Panc1 (cell line): Measurements from ENCODE around the gene ZBTB9. TPM values are rescaled to one million over a fixed set of nuclear protein-coding genes. Genes with fewer than 3 reads are reported as not detected.

Experiments
- ATAC-seq: fragments of 200-7000 bp; cut with Tn5 transposase; 2 replicates; pipeline ENCODE4 v1.9.1; 2020; ENCODE audit warnings: mild to moderate bottlenecking, moderate library complexity
- BruUV-seq: library from RNA; stranded (reverse); fragments of 400-500 nt; replicated peaks from 2 replicates; lab custom pipeline; 2021; lab: Mats Ljungman, UMichigan
- CTCF ChIA-PET: fragments of 300-600 bp; sonication (Branson Sonifier 250); formaldehyde crosslinking; loops from one replicate; lab custom pipeline; 2022; ENCODE audit warnings: antibody characterized with exemption; lab: Charles Lee
- POLR2A ChIA-PET: fragments of 300-600 bp; sonication (Branson Sonifier 250); formaldehyde crosslinking; loops from one replicate; lab custom pipeline; 2022; ENCODE audit warnings: antibody characterized with exemption; lab: Charles Lee
- DNase-seq: peaks from one replicate; pipeline ENCODE4 v3.0.0-alpha.2; 2010; ENCODE audit warnings: low read depth, low spot score
- H3K27ac ChIP-seq: 2 replicates; pipeline ENCODE4 v1.5.1; 2011; ENCODE audit warnings: mild to moderate bottlenecking, low read length, inconsistent platforms
- H3K27me3 ChIP-seq: fragments of 200-500 bp; sonication (Bioruptor generic); 2 replicates; pipeline ENCODE4 v1.6.0; 2014; ENCODE audit warnings: low read length, inconsistent platforms; ENCODE audit not compliant: control insufficient read depth, insufficient read depth
- H3K36me3 ChIP-seq: fragments of 200-500 bp; sonication (Bioruptor generic); 2 replicates; pipeline ENCODE4 v1.5.1; 2014; ENCODE audit warnings: inconsistent platforms, mild to moderate bottlenecking, low read length, moderate library complexity; ENCODE audit not compliant: control insufficient read depth, insufficient read depth
- H3K4me1 ChIP-seq: 2 replicates; pipeline ENCODE4 v1.5.1; 2011; ENCODE audit warnings: inconsistent platforms, mild to moderate bottlenecking, low read length, moderate library complexity; ENCODE audit not compliant: control insufficient read depth, insufficient read depth
- H3K4me3 ChIP-seq, 2 experiments: 2 replicates each; pipeline ENCODE4 v1.5.1; 2011 to 2012; ENCODE audit warnings: low read depth in 2 of 2, low read length in 2 of 2, mild to moderate bottlenecking in 2 of 2, inconsistent platforms in 1 of 2, moderate library complexity in 1 of 2
- H3K9me3 ChIP-seq: fragments of 200-500 bp; sonication (Bioruptor generic); 2 replicates; pipeline ENCODE4 v1.5.1; 2014; ENCODE audit warnings: low read depth, mild to moderate bottlenecking, inconsistent platforms, low read length, moderate library complexity; ENCODE audit not compliant: control insufficient read depth, insufficient read depth
- CTCF ChIP-seq: fragments of 450-650 bp; IDR thresholded peaks from 2 replicates; pipeline ENCODE4 v1.5.1; 2017; ENCODE audit warnings: mild to moderate bottlenecking
- POLR2AphosphoS5 ChIP-seq: IDR thresholded peaks from 2 replicates; pipeline ENCODE4 v1.6.1; 2012; ENCODE audit warnings: mild to moderate bottlenecking, low read depth, low read length, moderate library complexity
- REST ChIP-seq, 2 experiments: IDR thresholded peaks; 2 replicates each; pipeline ENCODE4 v1.6.1; 2011 to 2012; ENCODE audit warnings: low read depth in 2 of 2, control low read depth in 1 of 2, low read length in 1 of 2, mild to moderate bottlenecking in 1 of 2, moderate library complexity in 1 of 2; ENCODE audit not compliant: insufficient read depth in 1 of 2
- SIN3A ChIP-seq: IDR thresholded peaks from 2 replicates; pipeline ENCODE4 v1.6.1; 2012; ENCODE audit warnings: low read depth, mild to moderate bottlenecking, low read length, moderate library complexity, borderline replicate concordance; ENCODE audit not compliant: insufficient read depth
- TCF7L2 ChIP-seq: IDR thresholded peaks from 2 replicates; pipeline ENCODE4 v1.6.1; 2011; ENCODE audit warnings: mild to moderate bottlenecking, low read depth, low read length, inconsistent platforms
- in situ Hi-C: cut with HindIII; loops from 2 replicates; pipeline ENCODE4 v1.10.0; 2016; ENCODE audit warnings: low sequenced_read_pairs, low pct_unique_long_range_greater_than_20kb
- intact Hi-C: fragments of 100-400 bp; cut with micrococcal nuclease; formaldehyde crosslinking; loops from one replicate; pipeline ENCODE4 v1.10.0; 2022; ENCODE audit not compliant: unreplicated experiment
- total RNA-seq: library from RNA; stranded (reverse); gene quantifications from one replicate; pipeline ENCODE4 v1.2.1, GENCODE V29; 2021; ENCODE audit not compliant: unreplicated experiment

Gene ZBTB9
- total RNA-seq, 1 experiment from 2014 or later, result 17.6 TPM

- H3K4me1 ChIP-seq, result peaks cover 5% of the 10 kb centered on the region; the same call in 1 of the 2 replicates
- no peak for DNase-seq
- ChIA-PET CTCF (interaction anchor here (0.6 kb wide), 1 partner anchor 107 kb away, joined by 5 read pairs; no protein-coding TSS in a partner anchor), POLR2A (no interaction called here)
- intact Hi-C loops, result no loop called here
- BruUV-seq, result no TSS peak
- in situ Hi-C loops, result no loop called here
- peaks cover 21% of the 10 kb centered on the region for H3K36me3 ChIP-seq
- TF ChIP-seq REST (IDR thresholded peaks at IDR 0.05; ENCODE audit: insufficient read depth in 1 of 2, low read depth in 2 of 2, low read length in 1 of 2) (no peak), POLR2AphosphoS5 (no peak), SIN3A (no peak), CTCF (no peak), TCF7L2 (no peak)
- no peaks in the 10 kb centered on the region for H3K27me3 ChIP-seq
- no peak overlapping the region for H3K27ac ChIP-seq
- ATAC-seq, result no peak
- no peak overlapping the region for H3K4me3 ChIP-seq
- H3K9me3 ChIP-seq, result no peaks in the 10 kb centered on the region
Measured at GRCh38 chr6:33405386-33405940, 48.9 kb upstream of the ZBTB9 start.

- in situ Hi-C loops, result no loop called here
- Histone ChIP-seq H3K27me3 (no peaks in the 10 kb centered on the region), H3K4me1 (peaks cover 5% of the 10 kb centered on the region; the same call in 1 of the 2 replicates), H3K27ac (no peak overlapping the region), H3K4me3 (no peak overlapping the region), H3K9me3 (no peaks in the 10 kb centered on the region), H3K36me3 (peaks cover 21% of the 10 kb centered on the region)
- no TSS peak for BruUV-seq
- POLR2A ChIA-PET, result no interaction called here
- no peak for TF ChIP-seq POLR2AphosphoS5
- TF ChIP-seq CTCF, result no peak
- no peak for TF ChIP-seq TCF7L2
- no peak for TF ChIP-seq REST (IDR thresholded peaks at IDR 0.05; ENCODE audit: insufficient read depth in 1 of 2, low read depth in 2 of 2, low read length in 1 of 2)
- no peak for TF ChIP-seq SIN3A
- intact Hi-C loops, result no loop called here
- ATAC-seq (no peak), DNase-seq (no peak)
- CTCF ChIA-PET, result no interaction called here
Measured at GRCh38 chr6:33406126-33406525, 48.2 kb upstream of the ZBTB9 start.
